K562 (cell line): Measurements from ENCODE around the gene HEXIM2. TPM values are rescaled to one million over a fixed set of nuclear protein-coding genes. Genes with fewer than 3 reads are reported as not detected.
A peak's percentile ranks its signal among the peaks of the same experiment; 100 is the strongest.

Experiments used
- CGGBP1 ChIP-seq: fragments of 250-450 bp; sonication (Bioruptor Pico); IDR thresholded peaks from 2 replicates; pipeline ENCODE4 v1.9.0; 2021; ENCODE audit warnings: mild to moderate bottlenecking
- CREB1 ChIP-seq, 2 experiments: sonication (generic) in 1 of 2; formaldehyde crosslinking in 1 of 2; IDR thresholded peaks; 2 replicates each; pipeline versions ENCODE4 v1.6.1 to v1.8.0; 2012 to 2022; ENCODE audit warnings: inconsistent platforms in 1 of 2, mild to moderate bottlenecking in 1 of 2, missing genetic modification reagents in 1 of 2, moderate library complexity in 1 of 2
- FOS ChIP-seq: IDR thresholded peaks from 3 replicates; pipeline ENCODE4 v1.6.1; 2011; ENCODE audit not compliant: insufficient read length; ENCODE audit errors: extremely low read depth
- HDAC1 ChIP-seq, 2 experiments: fragments of 450-650 bp; IDR thresholded peaks; 2 replicates each; pipeline ENCODE4 v1.6.1; 2016 to 2017; ENCODE audit warnings: inconsistent platforms in 1 of 2, mild to moderate bottlenecking in 1 of 2, moderate library complexity in 1 of 2
- HMGN3 ChIP-seq: IDR thresholded peaks from 2 replicates; pipeline ENCODE4 v1.6.1; 2011; ENCODE audit warnings: borderline replicate concordance, low read depth, mild to moderate bottlenecking, mixed read lengths, low read length; ENCODE audit not compliant: insufficient read length; ENCODE audit errors: extremely low read depth
- LARP7 ChIP-seq: fragments of 450-650 bp; IDR thresholded peaks from 2 replicates; pipeline ENCODE4 v1.6.1; 2016
- NR2C1 ChIP-seq, 2 experiments: fragments of 450-650 bp; IDR thresholded peaks; 2 replicates each; pipeline ENCODE4 v1.6.1; 2017; ENCODE audit warnings: mild to moderate bottlenecking in 2 of 2, antibody characterized with exemption in 1 of 2, inconsistent platforms in 1 of 2, missing compliant biosample characterization in 1 of 2, missing genetic modification characterization in 1 of 2
- POU5F1 ChIP-seq: fragments of 150-350 bp; IDR thresholded peaks from 2 replicates; pipeline ENCODE4 v1.6.1; 2014; ENCODE audit warnings: borderline replicate concordance, low read length, low read depth, mild to moderate bottlenecking; ENCODE audit not compliant: partially characterized antibody
- SIX5 ChIP-seq, 2 experiments: IDR thresholded peaks; 2 replicates each; pipeline ENCODE4 v1.6.1; 2011; ENCODE audit warnings: low read length in 2 of 2, borderline replicate concordance in 1 of 2, low read depth in 1 of 2, mild to moderate bottlenecking in 1 of 2, moderate library complexity in 1 of 2; ENCODE audit not compliant: insufficient read depth in 1 of 2
- SREBF2 ChIP-seq: sonication (generic); formaldehyde crosslinking; IDR thresholded peaks from 2 replicates; pipeline ENCODE4 v1.4.0; 2020; ENCODE audit warnings: mild to moderate bottlenecking, missing genetic modification reagents
- SRSF3 ChIP-seq: fragments of 200-400 bp; formaldehyde crosslinking; IDR thresholded peaks from 2 replicates; pipeline ENCODE4 v1.6.1; 2016; ENCODE audit warnings: mild to moderate bottlenecking, low read length, moderate library complexity; ENCODE audit not compliant: insufficient read depth
- TCF3 ChIP-seq: sonication (generic); formaldehyde crosslinking; IDR thresholded peaks from 2 replicates; pipeline ENCODE4 v1.4.0; 2020; ENCODE audit warnings: mild to moderate bottlenecking, missing genetic modification reagents
- YBX1 ChIP-seq: fragments of 450-650 bp; IDR thresholded peaks from 2 replicates; pipeline ENCODE4 v1.7.1; 2016; ENCODE audit warnings: mild to moderate bottlenecking
- YY1 ChIP-seq, 3 experiments: IDR thresholded peaks; 2 replicates each; pipeline ENCODE4 v1.6.1; 2011; ENCODE audit warnings: low read length in 2 of 3, mild to moderate bottlenecking in 2 of 3, moderate library complexity in 2 of 3, borderline replicate concordance in 1 of 3, control low read depth in 1 of 3, low read depth in 1 of 3; ENCODE audit not compliant: insufficient read depth in 3 of 3, insufficient replicate concordance in 2 of 3, control insufficient read depth in 1 of 3, insufficient read length in 1 of 3; ENCODE audit errors: extremely low read depth in 1 of 3
- ZNF143 ChIP-seq: sonication (generic); formaldehyde crosslinking; IDR thresholded peaks from 2 replicates; pipeline ENCODE4 v1.9.0; 2022; ENCODE audit warnings: mild to moderate bottlenecking, missing genetic modification reagents
- ZNF311 ChIP-seq: fragments of 250-450 bp; sonication (Bioruptor Pico); IDR thresholded peaks from 2 replicates; pipeline ENCODE4 v1.4.0; 2020; ENCODE audit warnings: mild to moderate bottlenecking, moderate library complexity
- ZNF655 ChIP-seq: fragments of 250-450 bp; sonication (Bioruptor Pico); IDR thresholded peaks from 2 replicates; pipeline ENCODE4 v1.5.0; 2021
- ZSCAN29 ChIP-seq: fragments of 450-650 bp; IDR thresholded peaks from 2 replicates; pipeline ENCODE4 v1.6.1; 2017
- polyA plus RNA-seq, 8 experiments: library from polyadenylated mRNA; depleted of rRNA in 4 of 8; stranded (reverse) in 5 of 8; unstranded in 3 of 8; fragments of >200 nt; fragmentation: Nextera tagmentation in 2 of 8; fragmentation: Illumina TruSeq in 1 of 8; extraction: Ambion mirVana in 2 of 8; extraction: Trizol in 1 of 8; gene quantifications; 2 replicates each; pipeline versions ENCODE4 v1.2.1 to v1.2.3, GENCODE V29; 2011 to 2014; ENCODE audit warnings: inconsistent platforms in 1 of 8, missing spikeins in 1 of 8
- total RNA-seq, 7 experiments: library from RNA; depleted of rRNA in 6 of 7; stranded (reverse); fragments of >200 nt in 6 of 7; fragmentation: Illumina TruSeq in 2 of 7; extraction: Trizol in 2 of 7; gene quantifications; 2 replicates each; pipeline versions ENCODE4 v1.2.1 to v1.2.3, GENCODE V29; 2011 to 2021; ENCODE audit warnings: low replicate concordance in 1 of 7
- TF ChIP-seq, protein P1 (sequence below): sonication (generic); formaldehyde crosslinking; IDR thresholded peaks from 2 replicates; pipeline ENCODE4 v1.8.1; 2023; ENCODE audit warnings: mild to moderate bottlenecking, missing genetic modification reagents

Gene HEXIM2
- total and polyA plus RNA-seq, 9 of the 15 experiments (the other 6 are each of a cell fraction or from before 2014, with no cell fraction given), result 0.69 to 3.4 (median 1.1) TPM; not detected in 2

- TF ChIP-seq NR2C1 (IDR thresholded peaks at IDR 0.05) (peak; percentile 87), NR2C1 (tag; IDR thresholded peaks at IDR 0.05) (peak; percentile 92), TCF3 (CRISPR knock-in tag) (no peak), HDAC1 (IDR thresholded peaks at IDR 0.05) (no peak; a peak in 1 of 4 replicates), LARP7 (peak; percentile 66; the same call in 1 of the 2 replicates), POU5F1 (peak; percentile 52), SIX5 (IDR thresholded peaks at IDR 0.05; ENCODE audit: borderline replicate concordance in 1 of 2, insufficient read depth in 1 of 2, low read depth in 1 of 2, low read length in 2 of 2) (peak; percentile 76 to 77; a peak in 3 of 4 replicates), ZNF143 (peak; percentile 97), ZNF655 (CRISPR knock-in tag) (no peak), CREB1 (IDR thresholded peaks at IDR 0.05) (peak; percentile 84), CREB1 (CRISPR knock-in tag; IDR thresholded peaks at IDR 0.05) (peak; percentile 88), ZNF311 (CRISPR knock-in tag) (peak; percentile 61; the same call in 1 of the 2 replicates), FOS (peak; percentile 93), YBX1 (no peak), CGGBP1 (CRISPR knock-in tag) (0 out of 2 replicates have a peak, but pooled peaks have one; percentile 68), HMGN3 (peak; percentile 59), SREBF2 (CRISPR knock-in tag) (0 out of 2 replicates have a peak, but pooled peaks have one; percentile 7), ZSCAN29 (no peak), SRSF3 (0 out of 2 replicates have a peak, but pooled peaks have one; percentile 6), YY1 (IDR thresholded peaks at IDR 0.05; ENCODE audit: borderline replicate concordance in 1 of 3, control insufficient read depth in 1 of 3, extremely low read depth in 1 of 3, insufficient read depth in 3 of 3, insufficient read length in 1 of 3, insufficient replicate concordance in 2 of 3, low read depth in 1 of 3, low read length in 2 of 3) (peak; percentile 94 to 98 (median 97))
- TF ChIP-seq, protein P1, sequence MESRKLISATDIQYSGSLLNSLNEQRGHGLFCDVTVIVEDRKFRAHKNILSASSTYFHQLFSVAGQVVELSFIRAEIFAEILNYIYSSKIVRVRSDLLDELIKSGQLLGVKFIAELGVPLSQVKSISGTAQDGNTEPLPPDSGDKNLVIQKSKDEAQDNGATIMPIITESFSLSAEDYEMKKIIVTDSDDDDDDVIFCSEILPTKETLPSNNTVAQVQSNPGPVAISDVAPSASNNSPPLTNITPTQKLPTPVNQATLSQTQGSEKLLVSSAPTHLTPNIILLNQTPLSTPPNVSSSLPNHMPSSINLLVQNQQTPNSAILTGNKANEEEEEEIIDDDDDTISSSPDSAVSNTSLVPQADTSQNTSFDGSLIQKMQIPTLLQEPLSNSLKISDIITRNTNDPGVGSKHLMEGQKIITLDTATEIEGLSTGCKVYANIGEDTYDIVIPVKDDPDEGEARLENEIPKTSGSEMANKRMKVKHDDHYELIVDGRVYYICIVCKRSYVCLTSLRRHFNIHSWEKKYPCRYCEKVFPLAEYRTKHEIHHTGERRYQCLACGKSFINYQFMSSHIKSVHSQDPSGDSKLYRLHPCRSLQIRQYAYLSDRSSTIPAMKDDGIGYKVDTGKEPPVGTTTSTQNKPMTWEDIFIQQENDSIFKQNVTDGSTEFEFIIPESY (CRISPR knock-in tag), result peak; percentile 41
Measured at GRCh38 chr17:45161288-45162024, at the start of gene HEXIM2 (continued).
